Kidney (tissue), 14 donors: ENCODE results near the gene AOPEP. TPM values are rescaled to one million over a fixed set of nuclear protein-coding genes. Genes with fewer than 3 reads are reported as not detected.

Experiments used
- DNase-seq, 5 donors: peaks; one replicate each; pipeline ENCODE4 v3.0.0-alpha.2; 2013 to 2020
- FAIRE-seq: peaks from 2 replicates; lab custom pipeline; 2012; peaks lifted over from hg19 to GRCh38; lab: Jason Lieb, UNC
- H3K27ac ChIP-seq, 2 donors: one replicate each; pipeline ENCODE4 v1.7.0; 2013; ENCODE audit warnings: low read depth in 2 of 2, low read length in 2 of 2, inconsistent platforms in 1 of 2
- H3K27me3 ChIP-seq: one replicate; pipeline ENCODE4 v1.7.1; 2013; ENCODE audit warnings: low read length, inconsistent platforms; ENCODE audit not compliant: control insufficient read depth, insufficient read depth
- H3K36me3 ChIP-seq, 3 donors: one replicate each; pipeline versions ENCODE4 v1.7.0 to v1.7.1; 2013; ENCODE audit warnings: low read length in 3 of 3, control low read depth in 1 of 3, inconsistent platforms in 1 of 3; ENCODE audit not compliant: insufficient read depth in 3 of 3, control insufficient read depth in 2 of 3
- H3K4me1 ChIP-seq, 3 donors: one replicate each; pipeline versions ENCODE4 v1.7.0 to v1.7.1; 2013; ENCODE audit warnings: low read length in 3 of 3, inconsistent platforms in 1 of 3, low read depth in 1 of 3; ENCODE audit not compliant: control insufficient read depth in 2 of 3, insufficient read depth in 2 of 3
- H3K4me3 ChIP-seq, 3 donors: one replicate each; pipeline versions ENCODE4 v1.7.0 to v1.8.1; 2013; ENCODE audit warnings: low read length in 3 of 3, control low read depth in 1 of 3, inconsistent platforms in 1 of 3
- H3K9ac ChIP-seq, 3 donors: one replicate each; pipeline versions ENCODE4 v1.7.0 to v1.7.1; 2013; ENCODE audit warnings: low read length in 3 of 3, control low read depth in 1 of 3, inconsistent platforms in 1 of 3
- H3K9me3 ChIP-seq, 3 donors: one replicate each; pipeline versions ENCODE4 v1.7.0 to v1.7.1; 2013; ENCODE audit warnings: low read length in 3 of 3, control low read depth in 1 of 3, inconsistent platforms in 1 of 3; ENCODE audit not compliant: control insufficient read depth in 2 of 3, insufficient read depth in 1 of 3
- intact Hi-C: fragments of 100-400 bp; cut with DNase I; formaldehyde crosslinking; loops from one replicate; pipeline ENCODE4 v1.11.1; 2022
- microRNA-seq: library from miRNA; unstranded; fragments of <30 nt; microRNA quantifications from one replicate; pipeline ENCODE4 v1.2.0, GENCODE V29; 2020
- polyA plus RNA-seq: library from polyadenylated mRNA; stranded (reverse); fragments of 350-450 nt; fragmentation: Illumina TruSeq; extraction: RNeasy Lipid Tissue Mini Kit (QIAGEN cat#74804); gene quantifications from one replicate; pipeline ENCODE4 v1.2.3, GENCODE V29; 2014; ENCODE audit warnings: low read depth, low replicate concordance; ENCODE audit not compliant: insufficient read depth
- total RNA-seq: library from RNA; stranded (reverse); fragmentation: NEBNext Ultra II Directional; extraction: Animal tissue kit (Norgen Biotek cat#: 25700); gene quantifications from one replicate; pipeline ENCODE4 v1.2.1, GENCODE V29; 2021
- TF ChIP-seq, protein P1 (sequence below): IDR thresholded peaks from 3 replicates; pipeline ENCODE4 v1.5.1; 2012; ENCODE audit warnings: mild to moderate bottlenecking, moderate library complexity, borderline replicate concordance; ENCODE audit not compliant: insufficient read depth; ENCODE audit errors: extremely low read depth
- donor health status: control.
- donor health status: control.
- donor health status: control.
- donor health status: control.
- donor health status: control.
- donor health status: DM: yes; HTN: yes; CAD: no.
- donor health status: Normal renal cell carcinoma (clear cell type).

Gene AOPEP
- total and polyA plus RNA-seq, 2 donors from 2014 or later: 52.2 to 119 TPM

DNA sequence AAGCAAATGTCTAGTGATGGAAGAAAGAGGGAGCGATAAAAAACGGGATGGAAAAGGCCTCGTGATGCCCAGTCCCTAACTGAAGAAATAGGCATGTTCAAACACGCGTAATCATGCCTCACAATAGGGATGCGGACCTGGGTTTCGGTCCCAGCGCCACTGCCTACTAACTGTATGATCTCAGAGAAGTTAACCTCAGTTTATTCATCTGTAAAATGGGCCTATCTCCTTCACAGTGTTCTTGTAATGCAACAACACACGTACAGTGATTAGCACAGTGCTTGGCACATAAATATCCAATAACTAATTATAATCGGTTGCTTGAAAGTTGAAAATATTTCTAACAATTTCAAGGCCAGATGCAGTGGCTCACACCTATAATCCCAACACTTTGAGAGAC lies 409.3 kb downstream of the AOPEP start:
- H3K36me3 ChIP-seq: no peaks in the 10 kb centered on the region
- H3K27me3 ChIP-seq: no peaks in the 10 kb centered on the region
- FAIRE-seq: no peak
- H3K4me3 ChIP-seq: no peak overlapping the region
- peaks cover 0 to 6% (median 5%) of the 10 kb centered on the region in 3 donors for H3K4me1 ChIP-seq
- H3K27ac ChIP-seq: no peak overlapping the region
- TF ChIP-seq, protein P1, sequence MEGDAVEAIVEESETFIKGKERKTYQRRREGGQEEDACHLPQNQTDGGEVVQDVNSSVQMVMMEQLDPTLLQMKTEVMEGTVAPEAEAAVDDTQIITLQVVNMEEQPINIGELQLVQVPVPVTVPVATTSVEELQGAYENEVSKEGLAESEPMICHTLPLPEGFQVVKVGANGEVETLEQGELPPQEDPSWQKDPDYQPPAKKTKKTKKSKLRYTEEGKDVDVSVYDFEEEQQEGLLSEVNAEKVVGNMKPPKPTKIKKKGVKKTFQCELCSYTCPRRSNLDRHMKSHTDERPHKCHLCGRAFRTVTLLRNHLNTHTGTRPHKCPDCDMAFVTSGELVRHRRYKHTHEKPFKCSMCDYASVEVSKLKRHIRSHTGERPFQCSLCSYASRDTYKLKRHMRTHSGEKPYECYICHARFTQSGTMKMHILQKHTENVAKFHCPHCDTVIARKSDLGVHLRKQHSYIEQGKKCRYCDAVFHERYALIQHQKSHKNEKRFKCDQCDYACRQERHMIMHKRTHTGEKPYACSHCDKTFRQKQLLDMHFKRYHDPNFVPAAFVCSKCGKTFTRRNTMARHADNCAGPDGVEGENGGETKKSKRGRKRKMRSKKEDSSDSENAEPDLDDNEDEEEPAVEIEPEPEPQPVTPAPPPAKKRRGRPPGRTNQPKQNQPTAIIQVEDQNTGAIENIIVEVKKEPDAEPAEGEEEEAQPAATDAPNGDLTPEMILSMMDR: no peak
- H3K9ac ChIP-seq: no peak overlapping the region
- no peak for DNase-seq
- no peaks in the 10 kb centered on the region for H3K9me3 ChIP-seq
- intact Hi-C loops: no loop called here

Small RNA genes lying within 50 kb of the gene (microRNA-seq; reads per million reads assigned to microRNA genes)
- gene MIR2278 (1.7 reads per million), gene MIR23B (29,052 reads per million, percentile 97 among the genes with 10 or more reads in this experiment), gene MIR24-1 (not detected), gene MIR27B (10,852 reads per million, percentile 95 among the genes with 10 or more reads in this experiment), gene MIR3074 (not detected), gene MIR6081 (not detected)

Other genes with a start within 250 kb of the AOPEP start
- gene PCAT7, start 171.6 kb upstream of the AOPEP start, total RNA-seq: 0.28 TPM
- gene PCAT7, start 171.6 kb upstream of the AOPEP start, polyA plus RNA-seq: 1.5 TPM
- not detected for gene FBP2, start 132.9 kb upstream of the AOPEP start, total RNA-seq
- gene FBP2, start 132.9 kb upstream of the AOPEP start, polyA plus RNA-seq: not detected
- gene FBP1, start 87.2 kb upstream of the AOPEP start, total RNA-seq: 27.3 TPM
- gene FBP1, start 87.2 kb upstream of the AOPEP start, polyA plus RNA-seq: 266 TPM